GM08714 (cell line): ENCODE data around the gene NRXN2.

Experiments used
- H3K4me3 ChIP-seq: fragments of 200-500 bp; sonication (Bioruptor generic); 2 replicates; pipeline ENCODE4 v1.5.1; 2014; ENCODE audit warnings: mild to moderate bottlenecking, low read length, inconsistent platforms
- ZNF274 ChIP-seq: IDR thresholded peaks from 2 replicates; pipeline ENCODE4 v1.6.1; 2012; ENCODE audit warnings: mild to moderate bottlenecking, low read depth, low read length

NRXN2 gene

GRCh38 chr11:64661614-64662013 lies 61.4 kb downstream of the NRXN2 start:
- no peak overlapping the region for H3K4me3 ChIP-seq
- TF ChIP-seq ZNF274: no peak

GRCh38 chr11:64661146-64661545 lies 61.9 kb downstream of the NRXN2 start:
- H3K4me3 ChIP-seq: no peak overlapping the region
- TF ChIP-seq ZNF274: no peak

GRCh38 chr11:64660706-64661105 lies 62.3 kb downstream of the NRXN2 start:
- no peak overlapping the region for H3K4me3 ChIP-seq
- no peak for TF ChIP-seq ZNF274

GRCh38 chr11:64660205-64660604 lies 62.8 kb downstream of the NRXN2 start:
- H3K4me3 ChIP-seq: no peak overlapping the region
- TF ChIP-seq ZNF274: no peak

- no peak overlapping the region for H3K4me3 ChIP-seq
- TF ChIP-seq ZNF274: no peak
These were observed 63.4 kb downstream of the NRXN2 start for GRCh38 chr11:64659417-64660144.

- no peak for TF ChIP-seq ZNF274
- H3K4me3 ChIP-seq: no peak overlapping the region
These were observed 64.7 kb downstream of the NRXN2 start for GRCh38 chr11:64658265-64658664.

- no peak for TF ChIP-seq ZNF274
- H3K4me3 ChIP-seq: no peak overlapping the region
These were observed 66.1 kb downstream of the NRXN2 start for GRCh38 chr11:64656862-64657261.

GRCh38 chr11:64655941-64656601 lies 66.9 kb downstream of the NRXN2 start:
- H3K4me3 ChIP-seq: no peak overlapping the region
- no peak for TF ChIP-seq ZNF274

GRCh38 chr11:64654958-64655541 lies 67.9 kb downstream of the NRXN2 start:
- no peak for TF ChIP-seq ZNF274
- no peak overlapping the region for H3K4me3 ChIP-seq

GRCh38 chr11:64654439-64654838 lies 68.6 kb downstream of the NRXN2 start:
- no peak for TF ChIP-seq ZNF274
- no peak overlapping the region for H3K4me3 ChIP-seq

GRCh38 chr11:64653388-64653973 lies 69.5 kb downstream of the NRXN2 start:
- H3K4me3 ChIP-seq: no peak overlapping the region
- TF ChIP-seq ZNF274: no peak

GRCh38 chr11:64652586-64653387 lies 70.2 kb downstream of the NRXN2 start:
- no peak overlapping the region for H3K4me3 ChIP-seq
- no peak for TF ChIP-seq ZNF274

- no peak overlapping the region for H3K4me3 ChIP-seq
- no peak for TF ChIP-seq ZNF274
These were observed 72.0 kb downstream of the NRXN2 start for GRCh38 chr11:64650923-64651523.

- TF ChIP-seq ZNF274: no peak
These were observed 73.7 kb downstream of the NRXN2 start for GRCh38 chr11:64649291-64649697.

More at GRCh38 chr11:64649291-64649697, 73.7 kb downstream of the NRXN2 start:
- H3K4me3 ChIP-seq: no peak overlapping the region
